Suprapubic skin (tissue), 4 donors: ENCODE data around the gene CABP4. TPM values are rescaled to one million over a fixed set of nuclear protein-coding genes. Genes with fewer than 3 reads are reported as not detected.

Experiments used
- DNase-seq, 2 donors: peaks; one replicate each; pipeline ENCODE4 v3.0.0-alpha.2; 2019; ENCODE audit warnings: low spot score in 2 of 2
- H3K27ac ChIP-seq: fragments of 200-600 bp; sonication (generic); one replicate; pipeline ENCODE4 v1.5.1; 2019
- H3K27me3 ChIP-seq: fragments of 200-600 bp; sonication (generic); one replicate; pipeline ENCODE4 v1.5.1; 2019
- H3K36me3 ChIP-seq: fragments of 200-600 bp; sonication (generic); one replicate; pipeline ENCODE4 v1.5.1; 2019
- H3K4me1 ChIP-seq: fragments of 200-600 bp; sonication (generic); one replicate; pipeline ENCODE4 v1.5.1; 2019
- H3K4me3 ChIP-seq: fragments of 200-600 bp; sonication (generic); one replicate; pipeline ENCODE4 v1.5.1; 2019; ENCODE audit warnings: mild to moderate bottlenecking
- H3K9me3 ChIP-seq: fragments of 200-600 bp; sonication (generic); one replicate; pipeline ENCODE4 v1.5.1; 2019
- CTCF ChIP-seq, 2 donors: fragments of 200-600 bp in 1 of 2; fragments of 450-650 bp in 1 of 2; sonication (generic) in 1 of 2; IDR thresholded peaks; one replicate each; pipeline ENCODE4 v1.5.1; 2016 to 2019; ENCODE audit warnings: antibody characterized with exemption in 2 of 2, mild to moderate bottlenecking in 1 of 2, moderate library complexity in 1 of 2
- EP300 ChIP-seq: sonication (generic); formaldehyde crosslinking; IDR thresholded peaks from one replicate; pipeline ENCODE4 v1.6.1; 2017; ENCODE audit warnings: antibody characterized with exemption
- POLR2A ChIP-seq, 2 donors: fragments of 450-650 bp; IDR thresholded peaks; one replicate each; pipeline ENCODE4 v1.6.1; 2017; ENCODE audit warnings: antibody characterized with exemption in 2 of 2, mild to moderate bottlenecking in 2 of 2, moderate library complexity in 2 of 2
- POLR2AphosphoS5 ChIP-seq, 3 donors: sonication (generic); formaldehyde crosslinking; IDR thresholded peaks; one replicate each; pipeline ENCODE4 v1.6.1; 2017; ENCODE audit warnings: antibody characterized with exemption in 3 of 3
- WGBS: methylation state at CpG from one replicate; pipeline ENCODE4 v1.1.5; 2018; 5-methylcytosine and 5-hydroxymethylcytosine counted together
- total RNA-seq, 4 donors: library from RNA; depleted of rRNA; stranded (reverse); fragments of >200 nt; gene quantifications; one replicate each; pipeline ENCODE4 v1.1.0, GENCODE V29; 2016

CABP4 gene
- total RNA-seq, 4 donors from 2014 or later, result 0.38 to 2.5 (median 0.72) TPM; not detected in 1

- Histone ChIP-seq H3K36me3 (peaks cover 84% of the 10 kb centered on the region), H3K27me3 (no peaks in the 10 kb centered on the region), H3K27ac (no peak overlapping the region), H3K9me3 (no peaks in the 10 kb centered on the region), H3K4me1 (no peaks in the 10 kb centered on the region), H3K4me3 (no peak overlapping the region)
- WGBS, result 93% methylated on average over 6 of the region's 19 CpGs
- TF ChIP-seq POLR2A (IDR thresholded peaks at IDR 0.05), result no peak
- no peak for TF ChIP-seq POLR2AphosphoS5 (IDR thresholded peaks at IDR 0.05)
- no peak for TF ChIP-seq CTCF (IDR thresholded peaks at IDR 0.05)
- TF ChIP-seq EP300, result no peak
- peak in 1 of 2 donors; percentile 74 for DNase-seq
Observed at GRCh38 chr11:67492069-67492727, 37.0 kb downstream of the CABP4 start.

GRCh38 chr11:67492801-67493547 is 37.8 kb downstream of the CABP4 start:
- Histone ChIP-seq H3K9me3 (no peaks in the 10 kb centered on the region), H3K36me3 (peaks cover 84% of the 10 kb centered on the region), H3K27me3 (no peaks in the 10 kb centered on the region), H3K4me1 (no peaks in the 10 kb centered on the region), H3K27ac (no peak overlapping the region), H3K4me3 (no peak overlapping the region)
- TF ChIP-seq POLR2AphosphoS5 (IDR thresholded peaks at IDR 0.05) (no peak), CTCF (IDR thresholded peaks at IDR 0.05) (no peak), EP300 (no peak), POLR2A (IDR thresholded peaks at IDR 0.05) (no peak)
- 84% methylated on average over 35 of the region's 46 CpGs for WGBS
- peak in 1 of 2 donors; percentile 74 for DNase-seq

- DNase-seq, result peak in 1 of 2 donors; percentile 78
- WGBS, result 96% methylated on average over 62 of the region's 65 CpGs
- Histone ChIP-seq H3K27ac (no peak overlapping the region), H3K36me3 (peaks cover 91% of the 10 kb centered on the region), H3K4me1 (no peaks in the 10 kb centered on the region), H3K27me3 (no peaks in the 10 kb centered on the region), H3K9me3 (no peaks in the 10 kb centered on the region), H3K4me3 (no peak overlapping the region)
- TF ChIP-seq POLR2AphosphoS5 (IDR thresholded peaks at IDR 0.05) (no peak), POLR2A (IDR thresholded peaks at IDR 0.05) (no peak), EP300 (no peak)
Observed at GRCh38 chr11:67493548-67494370, 38.6 kb downstream of the CABP4 start.

GRCh38 chr11:67494371-67495233 is 39.4 kb downstream of the CABP4 start:
- Histone ChIP-seq H3K36me3 (peaks cover 84% of the 10 kb centered on the region), H3K4me3 (no peak overlapping the region)
- 93% methylated on average over 49 of the region's 59 CpGs for WGBS

More at GRCh38 chr11:67494371-67495233, 39.4 kb downstream of the CABP4 start:
- no peak for DNase-seq
- Histone ChIP-seq H3K27ac (no peak overlapping the region), H3K4me1 (no peaks in the 10 kb centered on the region), H3K27me3 (no peaks in the 10 kb centered on the region), H3K9me3 (no peaks in the 10 kb centered on the region)
- TF ChIP-seq POLR2AphosphoS5 (IDR thresholded peaks at IDR 0.05), result no peak
- no peak for TF ChIP-seq CTCF (IDR thresholded peaks at IDR 0.05)
- TF ChIP-seq EP300, result no peak
- TF ChIP-seq POLR2A (IDR thresholded peaks at IDR 0.05), result no peak
